ENCODE data around the gene ATP2C2.
"Not testable (repeated sequence)": the region's sequence is repeated elsewhere in the genome, so short reads cannot be mapped to it uniquely, and the experiment has no call there.

Gene ATP2C2

DNA sequence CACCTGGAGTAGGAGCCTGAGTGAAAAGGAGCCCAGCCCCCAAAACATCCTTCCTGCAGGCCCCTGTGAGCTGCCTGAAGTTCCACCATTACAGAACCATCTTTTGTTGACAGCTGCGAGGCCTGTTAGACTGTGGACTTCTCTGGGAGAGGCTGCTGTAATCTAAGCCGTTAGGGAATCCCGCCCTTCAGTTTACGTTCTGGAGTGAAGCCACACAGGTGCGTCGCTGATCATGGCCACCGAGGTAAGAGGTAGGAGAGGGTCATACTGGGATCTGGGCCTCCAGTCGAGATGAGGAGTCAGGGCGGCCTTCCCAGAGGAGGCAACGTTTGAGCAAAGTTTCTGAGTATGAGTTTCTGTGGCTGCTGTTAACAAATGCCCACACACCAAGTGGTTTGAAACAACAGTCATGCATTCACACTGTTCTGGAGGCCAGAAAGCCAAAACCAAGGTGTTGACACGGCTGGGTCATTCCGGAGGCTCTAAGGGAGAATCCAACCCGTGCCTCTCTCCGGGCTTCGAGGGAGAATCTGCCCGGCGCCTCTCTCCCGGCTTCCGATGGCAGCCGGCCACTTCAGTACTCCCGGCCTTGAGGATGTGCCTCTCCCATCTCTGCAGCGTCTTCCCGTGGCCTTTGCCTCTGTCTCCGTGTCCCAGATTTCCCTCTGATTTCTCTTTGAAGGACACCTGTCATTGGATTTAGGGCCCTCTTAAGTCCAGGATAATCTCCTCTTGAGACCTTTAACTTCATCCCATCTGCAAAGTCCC, 26.6 kb upstream of the ATP2C2 start:
- no peak for ATAC-seq (ENCODE audit: insufficient read depth, low read depth)
- H3K4me3 ChIP-seq (ENCODE audit: low read depth in 1 of 2, low read length in 2 of 2) = no peak overlapping the region
- no peak for TF ChIP-seq EZH2 (IDR thresholded peaks at IDR 0.05; ENCODE audit: borderline replicate concordance, low read depth, low read length, severe bottlenecking)
- TF ChIP-seq, protein P1, sequence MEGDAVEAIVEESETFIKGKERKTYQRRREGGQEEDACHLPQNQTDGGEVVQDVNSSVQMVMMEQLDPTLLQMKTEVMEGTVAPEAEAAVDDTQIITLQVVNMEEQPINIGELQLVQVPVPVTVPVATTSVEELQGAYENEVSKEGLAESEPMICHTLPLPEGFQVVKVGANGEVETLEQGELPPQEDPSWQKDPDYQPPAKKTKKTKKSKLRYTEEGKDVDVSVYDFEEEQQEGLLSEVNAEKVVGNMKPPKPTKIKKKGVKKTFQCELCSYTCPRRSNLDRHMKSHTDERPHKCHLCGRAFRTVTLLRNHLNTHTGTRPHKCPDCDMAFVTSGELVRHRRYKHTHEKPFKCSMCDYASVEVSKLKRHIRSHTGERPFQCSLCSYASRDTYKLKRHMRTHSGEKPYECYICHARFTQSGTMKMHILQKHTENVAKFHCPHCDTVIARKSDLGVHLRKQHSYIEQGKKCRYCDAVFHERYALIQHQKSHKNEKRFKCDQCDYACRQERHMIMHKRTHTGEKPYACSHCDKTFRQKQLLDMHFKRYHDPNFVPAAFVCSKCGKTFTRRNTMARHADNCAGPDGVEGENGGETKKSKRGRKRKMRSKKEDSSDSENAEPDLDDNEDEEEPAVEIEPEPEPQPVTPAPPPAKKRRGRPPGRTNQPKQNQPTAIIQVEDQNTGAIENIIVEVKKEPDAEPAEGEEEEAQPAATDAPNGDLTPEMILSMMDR (IDR thresholded peaks at IDR 0.05; ENCODE audit: borderline replicate concordance, extremely low read depth, low read length, poor library complexity, severe bottlenecking) = no peak
- no peak overlapping the region for H3K27ac ChIP-seq (ENCODE audit: low read length)
- no peaks in the 10 kb centered on the region for H3K9me3 ChIP-seq (ENCODE audit: insufficient read depth, low read length, severe bottlenecking)
- H2AFZ ChIP-seq (ENCODE audit: low read depth, low read length) = no peak overlapping the region
- no peaks in the 10 kb centered on the region for H3K4me1 ChIP-seq (ENCODE audit: insufficient read depth, low read length)
- peaks cover 3% of the 10 kb centered on the region; the same call in 1 of the 2 replicates for H4K20me1 ChIP-seq (ENCODE audit: insufficient read depth, low read length)
- H3K4me2 ChIP-seq (ENCODE audit: insufficient read depth, low read length) = no peak overlapping the region
- no peak overlapping the region for H3K9ac ChIP-seq (ENCODE audit: low read depth, low read length)
- no peak for DNase-seq
- H3K27me3 ChIP-seq (ENCODE audit: insufficient read depth, low read length, poor library complexity) = peaks cover 6% of the 10 kb centered on the region
- H3K79me2 ChIP-seq (ENCODE audit: insufficient read depth, low read length) = no peaks in the 10 kb centered on the region
- H3K36me3 ChIP-seq (ENCODE audit: insufficient read depth, low read length) = no peaks in the 10 kb centered on the region

DNA sequence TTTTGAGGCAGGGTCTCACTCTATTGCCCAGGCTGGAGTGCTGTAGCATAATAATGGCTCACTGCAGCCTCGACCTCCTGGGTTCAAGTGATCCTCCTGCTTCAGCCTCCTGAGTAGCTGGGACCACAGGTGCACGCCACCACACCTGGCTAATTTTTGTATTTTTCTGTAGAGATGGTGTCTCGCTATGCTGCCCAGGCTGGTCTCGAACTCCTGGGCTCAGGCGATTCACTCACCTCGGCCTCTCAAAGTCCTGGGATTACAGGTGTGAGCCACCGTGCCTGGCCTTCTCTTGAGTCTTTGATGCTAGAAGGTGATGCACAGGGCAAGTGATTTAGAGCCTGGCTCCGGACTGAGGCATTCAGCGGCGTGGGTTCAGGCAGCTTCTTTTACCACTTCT, 24.5 kb upstream of the ATP2C2 start:
- not testable (repeated sequence) for ATAC-seq (ENCODE audit: insufficient read depth, low read depth); H3K4me1 ChIP-seq (ENCODE audit: insufficient read depth, low read length); H3K79me2 ChIP-seq (ENCODE audit: insufficient read depth, low read length); H3K4me3 ChIP-seq (ENCODE audit: low read depth in 1 of 2, low read length in 2 of 2); H3K27ac ChIP-seq (ENCODE audit: low read length); H3K9ac ChIP-seq (ENCODE audit: low read depth, low read length); H3K4me2 ChIP-seq (ENCODE audit: insufficient read depth, low read length); DNase-seq; H2AFZ ChIP-seq (ENCODE audit: low read depth, low read length); H3K36me3 ChIP-seq (ENCODE audit: insufficient read depth, low read length); H3K27me3 ChIP-seq (ENCODE audit: insufficient read depth, low read length, poor library complexity); H3K9me3 ChIP-seq (ENCODE audit: insufficient read depth, low read length, severe bottlenecking); H4K20me1 ChIP-seq (ENCODE audit: insufficient read depth, low read length)

DNA sequence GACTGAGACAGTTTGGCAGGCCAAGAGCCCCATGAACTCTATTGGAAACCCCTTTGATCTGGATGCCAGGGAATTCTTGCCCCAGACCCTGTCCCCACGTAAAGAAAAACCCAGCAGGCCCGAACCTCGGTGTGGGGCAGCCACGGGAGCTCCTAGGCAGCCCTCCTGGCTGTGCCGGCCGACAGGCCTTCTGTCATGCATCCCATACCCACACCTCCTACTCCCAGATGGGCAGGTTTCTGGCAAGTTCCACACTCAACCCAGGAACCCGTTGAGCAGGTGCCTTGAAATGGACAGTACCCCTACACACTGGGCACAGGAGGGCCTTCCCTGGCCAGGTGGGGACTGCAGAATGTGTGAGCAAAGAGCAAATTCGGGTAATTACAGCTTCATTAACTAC, 23.6 kb upstream of the ATP2C2 start:
- Histone ChIP-seq H3K4me2 (ENCODE audit: insufficient read depth, low read length) (no peak overlapping the region), H3K9me3 (ENCODE audit: insufficient read depth, low read length, severe bottlenecking) (no peaks in the 10 kb centered on the region), H3K4me3 (ENCODE audit: low read depth in 1 of 2, low read length in 2 of 2) (no peak overlapping the region), H3K27ac (ENCODE audit: low read length) (no peak overlapping the region), H4K20me1 (ENCODE audit: insufficient read depth, low read length) (peaks cover 3% of the 10 kb centered on the region; the same call in 1 of the 2 replicates), H3K9ac (ENCODE audit: low read depth, low read length) (no peak overlapping the region), H3K27me3 (ENCODE audit: insufficient read depth, low read length, poor library complexity) (peaks cover 6% of the 10 kb centered on the region), H3K79me2 (ENCODE audit: insufficient read depth, low read length) (no peaks in the 10 kb centered on the region), H2AFZ (ENCODE audit: low read depth, low read length) (no peak overlapping the region), H3K4me1 (ENCODE audit: insufficient read depth, low read length) (no peaks in the 10 kb centered on the region), H3K36me3 (ENCODE audit: insufficient read depth, low read length) (no peaks in the 10 kb centered on the region)
- no peak for TF ChIP-seq EZH2 (IDR thresholded peaks at IDR 0.05; ENCODE audit: borderline replicate concordance, low read depth, low read length, severe bottlenecking)
- TF ChIP-seq, protein P1 (IDR thresholded peaks at IDR 0.05; ENCODE audit: borderline replicate concordance, extremely low read depth, low read length, poor library complexity, severe bottlenecking) = no peak
- no peak for DNase-seq
- no peak for ATAC-seq (ENCODE audit: insufficient read depth, low read depth)

DNA sequence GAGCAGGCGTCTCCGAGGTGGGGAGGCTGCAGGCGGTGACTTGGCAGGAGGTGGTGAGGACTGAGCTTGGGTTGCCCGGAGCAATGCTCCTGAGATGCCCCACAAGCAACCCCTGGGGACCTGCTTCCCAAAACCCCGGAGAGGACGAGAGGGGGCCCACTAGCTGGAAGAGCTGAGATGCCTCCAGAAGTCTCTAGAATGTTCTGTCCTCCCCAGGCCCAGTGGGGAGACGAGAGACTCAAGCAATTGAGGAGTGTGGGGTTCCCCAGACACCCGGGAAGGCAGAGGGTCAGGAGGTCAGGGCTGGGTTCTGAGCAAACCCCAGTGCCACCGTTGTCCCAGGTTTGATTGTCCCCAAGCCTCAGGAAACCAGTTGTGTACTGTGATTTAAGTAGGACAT, 21.2 kb upstream of the ATP2C2 start:
- DNase-seq (no peak), ATAC-seq (ENCODE audit: insufficient read depth, low read depth) (no peak)
- no peak overlapping the region for H3K27ac ChIP-seq (ENCODE audit: low read length)
- no peaks in the 10 kb centered on the region for H3K79me2 ChIP-seq (ENCODE audit: insufficient read depth, low read length)
- H3K4me1 ChIP-seq (ENCODE audit: insufficient read depth, low read length) = no peaks in the 10 kb centered on the region
- no peak overlapping the region for H3K4me2 ChIP-seq (ENCODE audit: insufficient read depth, low read length)
- TF ChIP-seq, protein P1 (IDR thresholded peaks at IDR 0.05; ENCODE audit: borderline replicate concordance, extremely low read depth, low read length, poor library complexity, severe bottlenecking) = no peak
- TF ChIP-seq EZH2 (IDR thresholded peaks at IDR 0.05; ENCODE audit: borderline replicate concordance, low read depth, low read length, severe bottlenecking) = no peak
- H3K27me3 ChIP-seq (ENCODE audit: insufficient read depth, low read length, poor library complexity) = peaks cover 6% of the 10 kb centered on the region
- H2AFZ ChIP-seq (ENCODE audit: low read depth, low read length) = no peak overlapping the region
- H3K9ac ChIP-seq (ENCODE audit: low read depth, low read length) = no peak overlapping the region
- H3K36me3 ChIP-seq (ENCODE audit: insufficient read depth, low read length) = no peaks in the 10 kb centered on the region
- no peak overlapping the region for H3K4me3 ChIP-seq (ENCODE audit: low read depth in 1 of 2, low read length in 2 of 2)
- peaks cover 3% of the 10 kb centered on the region; the same call in 1 of the 2 replicates for H4K20me1 ChIP-seq (ENCODE audit: insufficient read depth, low read length)
- H3K9me3 ChIP-seq (ENCODE audit: insufficient read depth, low read length, severe bottlenecking) = no peaks in the 10 kb centered on the region
